Left renal pelvis (tissue), 4 donors: ENCODE measurements around the gene RDH13. TPM values are rescaled to one million over a fixed set of nuclear protein-coding genes. Genes with fewer than 3 reads are reported as not detected.
A peak's percentile ranks its signal among the peaks of the same experiment; 100 is the strongest.

ENCODE experiments used
- DNase-seq, 4 donors: peaks; one replicate each; pipeline ENCODE4 v3.0.0-alpha.2; 2013; ENCODE audit warnings: low read depth in 4 of 4, low spot score in 3 of 4
- polyA plus RNA-seq, 4 donors: library from polyadenylated mRNA; unstranded; fragments of 120-200 nt; gene quantifications; one replicate each; pipeline ENCODE4 v1.2.1, GENCODE V29; 2013; ENCODE audit not compliant: insufficient read length in 4 of 4

Gene RDH13
- polyA plus RNA-seq, 4 donors, result 9.2 to 25.8 (median 18.7) TPM

DNA sequence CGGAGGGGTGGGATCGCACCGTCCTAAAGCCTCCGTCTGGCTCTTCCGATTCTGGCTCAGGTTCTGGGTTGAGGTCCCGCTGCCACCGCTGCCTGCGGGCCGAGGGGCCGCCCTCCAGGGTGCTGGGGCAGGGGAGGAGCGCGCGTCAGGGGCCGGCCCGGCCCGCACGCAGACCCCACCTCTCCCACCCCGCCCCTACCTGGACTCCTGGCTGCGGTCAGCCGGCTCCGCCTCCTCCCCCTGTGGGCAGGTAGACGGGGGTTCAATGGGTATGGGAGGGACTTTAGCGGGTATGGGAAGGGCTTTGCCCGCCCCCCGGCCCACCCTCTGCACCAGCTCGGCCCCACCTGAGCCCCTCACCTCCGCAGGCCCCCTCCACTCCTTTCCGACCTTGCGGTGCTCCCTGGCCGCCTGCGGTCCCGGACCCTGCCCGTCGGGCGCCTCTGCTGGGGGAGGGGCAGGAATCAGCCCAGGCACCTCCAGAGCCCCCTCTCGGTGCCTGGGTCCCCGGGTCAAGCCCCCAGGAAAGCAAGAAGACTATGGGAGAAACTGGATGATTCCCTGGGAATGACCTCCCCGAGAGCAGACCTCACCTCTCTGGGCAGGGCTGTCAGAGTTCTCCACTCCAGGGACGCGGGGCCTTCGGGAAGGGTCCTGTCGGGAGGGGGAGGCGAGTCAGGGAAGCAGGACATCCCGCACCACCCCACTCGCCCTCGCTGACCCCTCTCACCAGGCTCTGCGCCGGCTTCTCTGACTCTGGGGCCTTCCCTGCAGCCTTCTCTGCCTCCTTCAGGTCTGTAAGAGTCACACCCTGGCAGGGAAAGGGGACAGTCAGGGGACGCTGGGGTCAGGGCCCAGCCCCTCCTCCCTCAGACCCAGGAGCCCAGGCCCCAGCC is 29.7 kb upstream of the RDH13 start:
- no peak for DNase-seq

DNA sequence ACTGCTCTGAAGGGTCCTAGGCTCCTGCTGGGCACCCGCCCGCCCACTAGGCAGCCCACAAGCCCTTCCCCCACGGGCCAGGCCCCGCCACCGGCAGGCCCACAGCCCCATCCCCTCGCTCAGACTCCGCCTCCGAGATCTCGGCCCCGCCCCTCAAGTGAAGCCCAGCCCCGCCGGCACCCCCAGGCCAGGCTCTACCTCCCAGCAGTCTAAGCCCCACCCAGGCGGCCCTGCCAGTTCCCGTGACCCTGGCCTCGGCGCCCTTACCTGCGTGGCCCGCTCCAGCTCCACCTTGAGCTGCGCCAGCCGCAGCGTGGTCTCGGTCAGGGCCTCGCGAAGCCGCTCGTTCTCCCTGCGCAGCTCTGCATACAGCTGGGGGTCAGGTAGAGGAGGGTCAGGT is 29.0 kb upstream of the RDH13 start:
- DNase-seq, result no peak

DNA sequence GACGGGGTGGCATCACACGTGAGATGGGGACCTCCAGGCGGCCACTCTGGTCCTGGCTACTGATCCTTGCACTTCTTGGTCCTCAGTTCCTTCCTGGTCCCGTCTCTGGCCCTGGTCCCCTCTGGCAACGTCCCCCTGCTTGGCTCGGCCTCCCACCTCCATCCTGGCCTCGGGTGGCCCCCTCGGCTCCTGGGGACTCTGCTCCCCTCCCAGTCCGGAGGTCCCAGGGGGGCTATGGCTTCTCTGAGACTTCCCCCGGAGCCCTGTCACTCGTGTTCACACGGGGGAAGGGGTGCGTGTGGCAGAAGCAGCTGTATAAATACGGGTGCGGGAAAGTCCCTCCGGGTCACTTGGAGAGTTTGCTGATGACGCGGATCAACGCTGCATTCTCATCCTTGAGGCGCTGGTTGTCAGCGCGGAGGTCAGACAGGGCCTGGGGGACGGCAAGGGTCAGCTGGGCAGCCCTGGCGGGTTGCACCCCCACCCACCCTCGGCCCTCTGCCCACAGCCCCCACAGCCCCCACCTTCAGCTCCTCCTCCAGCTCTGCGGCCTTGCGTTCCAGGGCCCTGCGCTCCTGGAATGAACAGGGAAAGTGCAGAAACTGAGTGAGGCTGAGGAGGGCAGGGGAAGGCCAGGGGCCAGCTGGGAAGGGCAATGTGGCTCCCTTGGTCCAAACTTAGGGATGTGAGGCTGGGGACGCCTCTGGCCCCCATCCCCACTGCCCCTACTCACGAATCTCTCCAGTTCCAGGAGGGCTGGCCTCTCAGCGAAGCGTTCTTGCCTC is 28.4 kb upstream of the RDH13 start:
- no peak for DNase-seq

DNA sequence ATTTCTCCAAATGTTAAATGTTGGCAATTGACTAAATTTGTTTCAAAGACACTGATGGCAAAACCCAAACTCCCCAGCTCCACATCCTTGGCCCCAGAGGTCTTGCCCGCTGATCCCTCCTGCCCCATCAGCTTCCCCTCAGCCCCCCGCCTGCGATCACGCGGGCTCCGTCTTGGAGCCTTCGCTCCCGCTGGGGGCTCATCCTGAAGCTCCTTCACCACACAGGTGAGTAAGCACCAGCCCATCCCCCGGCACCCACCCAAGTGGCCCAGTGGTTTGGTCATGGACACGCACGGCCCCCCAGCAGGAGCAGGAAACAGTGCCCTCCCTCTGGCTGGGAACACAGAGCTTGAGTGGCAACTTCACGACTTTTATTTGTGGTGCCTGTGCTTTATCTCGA is 27.6 kb upstream of the RDH13 start:
- no peak for DNase-seq

DNA sequence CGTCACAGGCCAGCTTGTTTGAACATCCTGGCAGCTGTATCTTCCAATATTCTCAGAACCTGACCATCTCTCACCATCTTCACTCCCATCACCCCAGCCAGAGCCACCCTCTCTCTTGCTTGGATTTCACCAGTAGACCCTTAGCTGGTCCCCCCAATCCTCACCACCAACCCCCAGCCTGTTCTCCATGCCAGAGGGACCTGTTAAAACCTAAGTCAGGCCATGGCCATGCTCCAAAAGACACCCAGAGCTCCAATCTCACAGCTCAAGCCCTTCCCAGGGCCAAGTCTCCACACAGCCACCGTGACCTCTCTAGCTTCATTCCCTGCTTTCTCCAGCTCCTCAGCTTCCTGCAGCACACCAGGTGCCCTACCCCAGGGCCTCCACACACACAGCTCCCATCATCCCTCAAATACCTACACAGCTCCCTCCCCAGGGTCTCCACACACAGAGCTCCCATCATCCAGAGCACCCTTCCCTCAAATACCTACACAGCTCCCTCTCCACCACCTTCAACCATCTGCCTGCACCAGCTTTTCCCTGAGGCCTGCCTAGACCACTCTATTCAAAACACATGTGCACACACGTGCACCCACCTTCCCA is 26.5 kb upstream of the RDH13 start:
- no peak for DNase-seq

DNA sequence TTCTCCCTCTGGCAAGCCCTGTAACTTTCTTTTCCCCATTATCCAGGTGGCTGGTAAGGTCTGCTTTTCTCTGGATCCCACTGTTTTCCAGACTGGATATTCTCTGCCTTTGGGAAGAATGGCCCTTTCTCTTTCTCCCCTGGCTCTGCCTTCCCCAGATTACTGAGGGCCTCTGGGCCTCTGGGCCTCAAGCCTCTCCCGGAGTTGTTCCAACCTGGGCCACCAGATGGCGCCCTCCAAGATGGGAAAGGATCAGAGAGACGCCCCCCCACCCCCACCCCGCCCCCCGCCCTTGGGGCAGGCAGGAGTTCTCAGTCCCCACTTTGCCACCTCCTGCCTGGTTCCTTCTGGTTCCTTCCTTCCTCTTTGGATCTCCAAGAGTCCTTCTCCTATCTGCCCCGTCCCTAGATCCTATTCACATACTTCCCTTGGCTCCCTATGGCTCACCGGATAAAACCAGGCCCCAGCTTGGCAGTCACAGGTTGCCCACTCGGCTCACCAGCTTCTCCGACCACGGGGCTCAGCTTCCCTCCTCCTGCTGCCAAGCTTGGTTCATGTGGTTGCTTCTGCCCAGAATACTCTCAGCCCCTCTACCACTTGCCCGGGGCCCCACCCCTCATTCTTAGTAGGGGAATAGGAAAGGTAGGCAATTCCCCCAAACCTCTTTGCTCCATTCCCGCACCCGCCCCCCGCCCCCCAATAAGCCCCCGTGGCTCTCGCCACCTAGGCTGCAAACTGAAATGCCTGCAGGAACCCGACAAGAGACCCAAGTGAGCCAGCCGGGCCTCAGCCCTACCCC is 25.8 kb upstream of the RDH13 start:
- no peak for DNase-seq

DNA sequence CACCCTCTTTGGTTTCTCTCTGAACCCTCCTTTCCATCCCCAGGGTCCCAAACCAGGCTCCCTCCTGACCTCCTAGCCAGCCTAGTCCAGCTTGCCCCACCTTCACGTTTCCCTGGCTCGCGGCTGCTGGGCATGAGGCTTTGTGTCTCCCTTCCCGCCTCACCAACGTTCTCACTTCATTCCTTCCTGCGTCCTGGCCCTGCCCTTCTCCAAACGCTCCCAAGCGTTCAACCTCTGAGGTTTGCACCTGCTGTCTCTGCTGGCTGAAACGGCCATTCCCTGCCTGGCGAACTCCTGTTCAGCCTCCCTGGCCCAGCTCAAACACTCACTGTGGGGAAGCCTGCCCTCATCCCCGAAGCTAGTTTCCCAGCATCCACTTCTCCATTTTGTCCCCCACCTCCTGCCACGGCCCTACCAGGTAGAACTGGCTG is 25.1 kb upstream of the RDH13 start:
- no peak for DNase-seq

DNA sequence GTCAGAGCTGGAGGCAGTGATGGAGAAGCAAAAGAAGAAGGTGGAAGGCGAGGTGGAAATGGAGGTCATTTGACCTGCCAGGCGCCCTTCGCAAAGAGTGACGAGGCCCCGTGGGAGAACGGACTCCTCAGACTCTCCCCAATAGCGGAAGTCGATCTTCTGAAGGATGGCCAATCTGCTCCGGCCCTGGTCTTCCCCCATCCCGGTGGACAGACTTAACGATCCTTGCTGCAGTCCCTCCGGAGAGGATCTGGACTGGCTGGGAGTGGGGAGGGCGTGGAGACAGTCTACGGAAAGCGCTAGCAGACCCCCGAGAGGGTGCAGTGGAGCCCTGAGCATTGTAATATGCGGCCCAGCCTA is 24.6 kb upstream of the RDH13 start:
- DNase-seq, result no peak

DNA sequence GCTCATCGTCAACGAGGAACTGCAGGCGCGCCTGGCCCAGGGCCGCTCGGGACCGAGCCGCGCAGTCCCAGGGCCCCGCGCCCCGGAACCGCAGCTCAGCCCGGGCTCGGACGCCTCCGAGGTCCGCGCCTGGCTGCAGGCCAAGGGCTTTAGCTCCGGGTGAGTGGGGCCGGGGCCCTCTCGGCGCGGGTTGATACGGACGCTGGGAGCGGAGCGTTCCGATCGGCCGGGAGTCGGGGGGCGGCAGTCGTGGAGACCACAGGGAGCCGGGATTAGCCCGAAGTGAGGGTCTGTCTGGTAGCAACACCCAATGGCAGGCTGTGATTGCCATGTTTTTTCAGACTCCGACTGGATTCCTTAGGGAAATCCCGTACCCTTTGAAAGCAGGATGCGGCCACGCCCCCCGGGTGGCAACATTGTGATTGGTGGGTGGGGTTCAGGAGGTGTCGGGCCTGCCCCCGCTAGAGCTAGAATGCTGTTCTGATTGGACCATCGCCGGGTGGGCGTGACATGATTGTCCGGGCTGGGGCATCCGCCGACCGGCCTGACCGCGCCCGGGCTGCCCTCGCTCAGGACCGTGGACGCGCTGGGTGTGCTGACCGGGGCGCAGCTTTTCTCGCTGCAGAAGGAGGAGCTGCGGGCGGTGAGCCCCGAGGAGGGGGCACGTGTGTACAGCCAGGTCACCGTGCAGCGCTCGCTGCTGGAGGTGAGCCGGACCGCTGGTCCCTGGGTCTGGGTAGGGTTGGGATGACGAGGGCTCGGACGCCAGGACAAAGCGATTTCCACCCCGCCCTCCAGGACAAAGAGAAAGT is 24.0 kb upstream of the RDH13 start:
- peak in 3 of 4 donors; percentile 71 to 82 (median 80) for DNase-seq

DNA sequence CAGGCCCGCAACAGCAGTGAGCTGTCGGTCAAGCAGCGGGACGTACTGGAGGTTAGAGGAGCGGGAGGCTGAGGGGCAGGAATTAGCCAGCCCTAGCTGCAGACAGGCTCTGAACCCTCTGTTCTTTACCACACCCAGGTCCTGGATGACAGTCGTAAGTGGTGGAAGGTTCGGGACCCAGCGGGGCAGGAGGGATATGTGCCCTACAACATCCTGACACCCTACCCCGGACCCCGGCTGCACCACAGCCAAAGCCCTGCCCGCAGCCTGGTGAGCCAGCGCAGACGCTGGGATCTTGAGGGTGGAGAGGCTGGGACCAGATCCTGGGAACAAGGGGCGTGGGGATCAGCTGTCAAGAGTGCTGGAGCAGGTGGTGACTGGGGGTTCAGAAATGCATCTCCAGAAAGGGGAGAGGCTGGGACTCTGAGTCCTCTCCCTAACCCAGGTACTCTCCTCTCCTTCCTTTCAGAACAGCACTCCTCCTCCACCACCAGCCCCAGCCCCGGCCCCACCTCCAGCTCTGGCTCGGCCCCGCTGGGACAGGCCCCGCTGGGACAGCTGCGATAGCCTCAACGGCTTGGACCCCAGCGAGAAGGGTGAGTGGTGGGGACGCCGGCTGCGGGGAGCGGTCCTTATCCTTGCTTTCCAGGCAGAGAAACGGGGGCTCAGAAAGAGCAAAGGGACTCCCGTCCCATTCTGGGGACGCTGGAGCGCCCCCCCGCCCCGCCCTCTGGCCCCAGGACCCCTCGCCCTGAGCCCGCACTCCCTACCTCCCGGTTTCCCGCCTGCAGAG is 23.2 kb upstream of the RDH13 start:
- no peak for DNase-seq

DNA sequence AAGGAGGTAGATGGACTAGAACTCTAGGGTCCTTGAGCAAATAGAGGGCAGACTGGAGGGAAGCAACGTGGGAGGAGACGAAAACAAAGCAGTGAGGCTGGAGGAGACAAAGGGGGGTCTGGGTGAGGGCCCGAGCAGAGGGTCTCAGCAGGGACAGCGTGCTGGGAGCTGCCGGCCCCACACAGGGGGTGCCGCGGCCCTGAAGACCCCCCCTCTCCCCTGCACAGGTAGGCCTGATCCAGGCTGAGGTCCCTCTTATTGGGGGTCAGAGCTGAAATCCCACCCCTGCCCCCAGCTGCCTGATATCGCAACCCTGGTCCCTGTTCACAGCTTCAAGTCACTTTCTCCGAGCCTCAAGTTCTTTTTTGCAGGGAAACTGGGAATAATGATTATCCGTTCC is 21.5 kb upstream of the RDH13 start:
- no peak for DNase-seq

DNA sequence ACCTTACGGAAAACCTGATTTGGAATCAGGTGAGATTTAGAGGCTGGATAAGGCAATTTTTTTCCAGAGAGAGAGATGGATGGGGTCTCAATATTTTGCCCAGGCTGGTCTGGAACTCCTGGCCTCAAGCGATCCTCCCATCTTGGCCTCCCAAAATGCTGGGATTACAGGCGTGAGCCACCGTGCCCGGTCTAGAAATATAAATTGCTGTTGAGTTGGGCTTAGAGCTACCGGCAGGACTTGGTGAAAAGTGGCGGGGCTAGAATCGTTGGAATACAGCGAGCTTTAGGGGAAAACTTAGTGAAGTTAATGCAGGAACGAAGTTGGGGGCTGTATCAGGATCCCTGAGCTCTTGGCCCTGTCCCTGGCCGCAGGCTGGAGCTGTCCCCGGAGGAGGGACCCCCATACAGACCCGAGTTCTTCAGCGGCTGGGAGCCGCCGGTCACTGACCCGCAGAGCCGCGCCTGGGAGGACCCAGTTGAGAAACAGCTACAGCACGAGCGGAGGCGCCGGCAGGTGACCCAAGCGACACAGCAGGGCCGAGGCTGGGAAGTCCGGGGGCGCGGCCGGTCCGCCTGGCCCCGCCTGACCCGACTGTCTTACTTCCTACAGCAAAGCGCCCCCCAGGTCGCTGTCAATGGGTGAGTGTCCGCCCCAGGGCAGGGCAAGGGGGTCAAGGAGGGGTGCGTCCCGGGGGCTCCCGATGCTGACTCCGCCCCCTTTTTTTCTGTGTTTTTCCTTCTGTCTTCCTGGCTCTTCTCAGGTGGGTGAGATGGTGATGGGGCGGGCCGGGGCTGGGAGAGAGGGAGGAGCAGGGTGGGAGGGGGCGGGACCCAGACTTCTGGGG is 20.3 kb upstream of the RDH13 start:
- DNase-seq, result no peak

DNA sequence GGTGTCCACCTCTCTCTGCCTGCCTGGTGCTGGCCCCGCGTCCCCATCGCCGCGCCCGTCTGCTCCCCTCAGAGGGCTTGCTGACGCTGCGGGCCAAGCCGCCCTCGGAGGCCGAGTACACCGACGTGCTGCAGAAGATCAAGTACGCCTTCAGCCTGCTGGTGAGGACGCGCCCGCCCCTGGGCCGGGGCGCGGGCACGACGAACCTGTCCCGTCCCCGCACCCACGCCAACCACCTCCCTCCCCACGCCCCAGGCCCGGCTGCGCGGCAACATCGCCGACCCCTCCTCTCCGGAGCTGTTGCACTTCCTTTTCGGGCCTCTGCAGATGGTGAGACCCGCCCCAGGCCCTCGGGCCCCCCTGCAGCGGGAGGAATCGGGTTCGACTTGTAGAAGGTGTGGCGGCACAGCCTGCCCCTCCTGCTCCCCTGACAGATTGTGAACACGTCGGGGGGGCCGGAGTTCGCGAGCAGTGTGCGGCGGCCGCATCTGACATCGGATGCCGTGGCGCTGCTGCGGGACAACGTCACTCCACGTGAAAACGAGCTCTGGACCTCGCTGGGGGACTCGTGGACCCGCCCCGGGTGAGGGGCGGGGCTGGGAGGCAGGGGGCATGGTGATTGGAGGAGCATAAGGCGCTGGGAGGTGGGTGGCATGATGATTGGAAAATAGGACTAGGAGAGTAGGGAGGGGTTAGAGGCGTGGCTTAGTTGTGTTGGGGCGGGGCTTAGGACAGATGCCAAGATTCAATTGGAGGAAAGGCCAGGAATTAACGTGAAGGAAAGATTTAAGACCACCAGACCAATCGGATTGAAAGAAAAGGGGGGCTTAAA is 19.3 kb upstream of the RDH13 start:
- DNase-seq, result no peak

DNA sequence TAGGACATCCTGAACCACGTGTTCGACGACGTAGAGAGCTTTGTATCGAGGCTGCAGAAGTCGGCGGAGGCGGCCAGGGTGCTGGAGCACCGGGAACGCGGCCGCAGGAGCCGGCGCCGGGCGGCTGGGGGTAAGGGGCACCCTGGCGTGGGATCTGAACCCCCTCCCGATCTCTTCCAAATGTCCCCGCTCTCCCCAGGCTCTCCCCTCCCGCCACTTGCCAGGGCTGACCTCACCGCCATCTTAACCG is 18.7 kb upstream of the RDH13 start:
- DNase-seq, result no peak

DNA sequence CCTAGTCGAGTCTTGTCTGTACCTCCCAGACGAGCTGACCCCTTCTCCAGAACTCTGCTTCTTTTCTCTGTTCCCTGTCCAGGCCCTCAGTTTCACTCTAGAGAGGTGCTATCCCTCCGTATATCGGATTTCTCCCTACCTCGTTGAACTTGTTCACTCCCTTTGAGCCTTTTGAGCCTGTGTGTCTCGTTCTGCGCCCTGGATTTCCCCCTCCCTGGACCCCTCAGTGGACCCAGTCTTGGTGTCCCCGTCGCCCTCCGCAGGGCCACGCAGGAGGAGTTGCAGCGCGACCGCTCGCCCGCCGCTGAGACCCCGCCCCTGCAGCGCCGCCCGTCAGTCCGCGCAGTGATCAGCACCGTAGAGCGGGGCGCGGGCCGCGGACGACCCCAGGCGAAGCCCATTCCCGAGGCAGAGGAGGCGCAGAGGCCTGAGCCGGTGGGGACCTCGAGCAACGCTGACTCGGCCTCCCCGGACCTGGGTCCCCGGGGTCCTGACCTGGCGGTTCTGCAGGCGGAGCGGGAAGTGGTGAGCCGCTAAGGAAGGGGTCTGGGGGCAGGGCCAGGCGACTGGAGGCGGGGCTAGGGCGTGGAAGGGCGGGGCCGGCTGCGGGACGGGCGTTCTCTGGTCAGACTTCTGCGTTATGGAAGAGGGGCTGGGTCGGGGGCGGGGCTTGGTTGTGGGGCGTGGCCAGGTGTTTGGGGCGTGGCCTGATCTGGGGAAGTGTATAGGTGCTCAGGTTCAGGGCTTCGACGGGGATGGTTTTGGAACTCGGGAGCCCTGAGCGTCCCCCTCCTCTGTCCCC is 18.2 kb upstream of the RDH13 start:
- no peak for DNase-seq

DNA sequence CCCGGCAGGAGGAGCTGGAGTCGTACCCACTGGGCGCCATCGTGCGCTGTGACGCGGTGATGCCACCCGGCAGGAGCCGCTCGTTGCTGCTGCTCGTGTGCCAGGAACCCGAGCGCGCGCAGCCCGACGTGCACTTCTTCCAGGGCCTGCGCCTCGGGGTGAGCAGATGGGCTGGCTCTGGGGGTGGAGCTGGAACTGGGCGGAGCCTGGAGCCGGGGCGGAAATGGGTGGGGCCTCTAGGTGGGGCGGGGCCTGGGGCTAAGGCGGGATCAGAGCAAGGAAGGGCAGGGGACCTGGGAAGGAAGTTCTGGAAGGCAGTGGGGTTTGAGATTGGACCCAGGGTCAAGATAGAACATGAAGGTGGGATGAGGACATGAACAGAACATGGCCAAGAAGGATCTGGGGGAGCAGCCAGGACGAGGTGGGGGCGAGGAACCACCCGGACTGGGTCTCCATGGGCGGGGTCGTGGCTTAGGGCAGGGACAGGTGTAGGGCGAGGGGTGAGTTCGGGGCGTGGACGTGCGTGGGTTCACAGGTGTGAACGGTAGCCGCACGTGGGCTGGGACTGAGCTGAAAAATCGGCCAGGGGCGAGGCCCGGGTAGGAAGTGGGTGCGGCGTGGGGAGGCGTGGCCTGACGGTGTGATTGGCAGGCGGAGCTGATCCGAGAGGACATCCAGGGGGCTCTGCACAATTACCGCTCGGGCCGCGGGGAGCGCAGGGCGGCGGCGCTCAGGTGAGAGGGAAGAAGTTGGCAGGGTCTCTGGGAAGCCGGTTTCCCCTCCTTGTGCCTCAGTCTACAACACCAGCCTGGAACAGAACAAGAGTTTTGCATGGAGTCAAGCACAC is 17.4 kb upstream of the RDH13 start:
- DNase-seq, result no peak
